Right atrium auricular region (tissue), 2 donors: ENCODE data around the gene HIP1R. TPM values are rescaled to one million over a fixed set of nuclear protein-coding genes. Genes with fewer than 3 reads are reported as not detected.

Source experiments
- DNase-seq: peaks from one replicate; pipeline ENCODE4 v3.0.0-alpha.2; 2019; ENCODE audit warnings: low spot score
- H3K27ac ChIP-seq, 2 donors: fragments of 200-600 bp; sonication (generic); 1 replicate in 1 of 2; 2 replicates in 1 of 2; pipeline ENCODE4 v1.5.1; 2016 to 2019
- H3K27me3 ChIP-seq, 2 donors: fragments of 200-600 bp; sonication (generic); one replicate each; pipeline versions ENCODE4 v1.5.1 to v1.6.0; 2017 to 2019
- H3K36me3 ChIP-seq: fragments of 200-600 bp; sonication (generic); one replicate; pipeline ENCODE4 v1.5.1; 2016
- H3K4me1 ChIP-seq, 2 donors: fragments of 200-600 bp; sonication (generic); one replicate each; pipeline versions ENCODE4 v1.5.1 to v1.6.0; 2017 to 2019
- H3K4me3 ChIP-seq, 2 donors: fragments of 200-600 bp; sonication (generic); 1 replicate in 1 of 2; 2 replicates in 1 of 2; pipeline ENCODE4 v1.5.1; 2017 to 2019; ENCODE audit warnings: mild to moderate bottlenecking in 1 of 2, moderate library complexity in 1 of 2
- H3K9me3 ChIP-seq, 2 donors: fragments of 200-600 bp; sonication (generic); one replicate each; pipeline ENCODE4 v1.5.1; 2019
- total RNA-seq, 2 donors: library from RNA; depleted of rRNA; stranded (reverse); fragments of >200 nt; gene quantifications; one replicate each; pipeline ENCODE4 v1.1.0, GENCODE V29; 2016
- TF ChIP-seq, protein P1 (sequence below), 2 donors: fragments of 200-600 bp; sonication (generic); IDR thresholded peaks; one replicate each; pipeline ENCODE4 v1.5.1; 2019; ENCODE audit warnings: antibody characterized with exemption in 2 of 2

Gene HIP1R
- total RNA-seq, 2 donors from 2014 or later, result 32.4 to 43.8 TPM

- Histone ChIP-seq H3K4me1 (peaks cover 0 to 81% of the 10 kb centered on the region in 2 donors), H3K36me3 (peaks cover 28% of the 10 kb centered on the region), H3K27ac (peak overlapping the region; percentile 74 to 82), H3K9me3 (no peaks in the 10 kb centered on the region), H3K27me3 (no peaks in the 10 kb centered on the region), H3K4me3 (no peak overlapping the region)
- TF ChIP-seq, protein P1, sequence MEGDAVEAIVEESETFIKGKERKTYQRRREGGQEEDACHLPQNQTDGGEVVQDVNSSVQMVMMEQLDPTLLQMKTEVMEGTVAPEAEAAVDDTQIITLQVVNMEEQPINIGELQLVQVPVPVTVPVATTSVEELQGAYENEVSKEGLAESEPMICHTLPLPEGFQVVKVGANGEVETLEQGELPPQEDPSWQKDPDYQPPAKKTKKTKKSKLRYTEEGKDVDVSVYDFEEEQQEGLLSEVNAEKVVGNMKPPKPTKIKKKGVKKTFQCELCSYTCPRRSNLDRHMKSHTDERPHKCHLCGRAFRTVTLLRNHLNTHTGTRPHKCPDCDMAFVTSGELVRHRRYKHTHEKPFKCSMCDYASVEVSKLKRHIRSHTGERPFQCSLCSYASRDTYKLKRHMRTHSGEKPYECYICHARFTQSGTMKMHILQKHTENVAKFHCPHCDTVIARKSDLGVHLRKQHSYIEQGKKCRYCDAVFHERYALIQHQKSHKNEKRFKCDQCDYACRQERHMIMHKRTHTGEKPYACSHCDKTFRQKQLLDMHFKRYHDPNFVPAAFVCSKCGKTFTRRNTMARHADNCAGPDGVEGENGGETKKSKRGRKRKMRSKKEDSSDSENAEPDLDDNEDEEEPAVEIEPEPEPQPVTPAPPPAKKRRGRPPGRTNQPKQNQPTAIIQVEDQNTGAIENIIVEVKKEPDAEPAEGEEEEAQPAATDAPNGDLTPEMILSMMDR (IDR thresholded peaks at IDR 0.05), result no peak
- no peak for DNase-seq
These were observed 29.6 kb downstream of the HIP1R start for GRCh38 chr12:122864894-122865253.

- no peak for DNase-seq
- peaks cover 33% of the 10 kb centered on the region for H3K36me3 ChIP-seq
- no peak overlapping the region for H3K4me3 ChIP-seq
- no peaks in the 10 kb centered on the region for H3K27me3 ChIP-seq
- TF ChIP-seq, protein P1 (IDR thresholded peaks at IDR 0.05), result peak in 1 of 2 donors; percentile 52
- peaks cover 0 to 79% of the 10 kb centered on the region in 2 donors for H3K4me1 ChIP-seq
- peak overlapping the region; percentile 74 to 82 for H3K27ac ChIP-seq
- no peaks in the 10 kb centered on the region for H3K9me3 ChIP-seq
These were observed 30.3 kb downstream of the HIP1R start for GRCh38 chr12:122865268-122866231.

GRCh38 chr12:122866379-122866778 lies 31.1 kb downstream of the HIP1R start:
- Histone ChIP-seq H3K36me3 (peaks cover 36% of the 10 kb centered on the region), H3K4me3 (no peak overlapping the region), H3K27me3 (no peaks in the 10 kb centered on the region), H3K9me3 (no peaks in the 10 kb centered on the region), H3K27ac (peak overlapping the region; percentile 74 to 82), H3K4me1 (peaks cover 0 to 81% of the 10 kb centered on the region in 2 donors)
- TF ChIP-seq, protein P1 (IDR thresholded peaks at IDR 0.05), result no peak
- DNase-seq, result no peak

DNA sequence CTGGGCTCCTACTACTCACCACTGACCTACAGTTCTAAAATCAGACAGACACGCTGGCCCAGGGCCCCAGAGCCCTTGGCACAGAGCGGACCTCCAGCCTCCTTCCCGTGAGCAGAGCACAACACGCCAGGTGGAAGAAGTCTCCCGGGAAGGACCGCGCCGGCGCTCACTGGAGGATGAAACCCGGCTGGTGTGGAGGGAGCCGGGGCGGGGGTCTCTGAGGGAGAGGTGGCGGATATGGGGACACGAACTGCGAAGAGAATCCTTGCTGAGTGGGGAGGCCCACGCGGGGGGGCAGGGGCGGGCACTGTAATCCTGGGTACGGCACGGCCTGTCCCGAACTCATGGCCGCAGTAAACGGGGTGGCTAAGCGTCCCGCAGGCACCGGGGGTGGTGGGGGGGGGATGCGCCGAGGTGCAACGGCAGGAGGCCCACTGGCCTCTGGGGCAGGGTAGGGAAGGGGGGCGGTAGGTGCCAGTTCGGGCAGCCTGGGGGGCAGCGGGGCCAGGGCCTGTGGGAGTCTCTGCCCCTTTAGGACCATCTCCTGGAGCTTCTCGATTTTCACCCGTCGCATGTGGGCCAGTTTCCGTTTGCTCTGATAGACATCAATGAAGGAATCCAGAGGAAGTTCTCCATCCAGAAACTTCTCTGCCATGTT lies 31.8 kb downstream of the HIP1R start:
- Histone ChIP-seq H3K4me3 (no peak overlapping the region), H3K27ac (peak overlapping the region; percentile 74 to 82), H3K4me1 (peaks cover 0 to 84% of the 10 kb centered on the region in 2 donors), H3K36me3 (peaks cover 36% of the 10 kb centered on the region), H3K27me3 (no peaks in the 10 kb centered on the region), H3K9me3 (no peaks in the 10 kb centered on the region)
- no peak for DNase-seq
- TF ChIP-seq, protein P1 (IDR thresholded peaks at IDR 0.05), result no peak

- Histone ChIP-seq H3K27ac (peak overlapping the region; percentile 74 to 82), H3K27me3 (no peaks in the 10 kb centered on the region), H3K4me3 (no peak overlapping the region), H3K4me1 (peaks cover 0 to 86% of the 10 kb centered on the region in 2 donors), H3K36me3 (peaks cover 36% of the 10 kb centered on the region), H3K9me3 (no peaks in the 10 kb centered on the region)
- TF ChIP-seq, protein P1 (IDR thresholded peaks at IDR 0.05), result peak in 1 of 2 donors; percentile 63
- no peak for DNase-seq
These were observed 32.6 kb downstream of the HIP1R start for GRCh38 chr12:122867691-122868461.
